Measurements from ENCODE around the gene DYNC1I2.
"Not testable (repeated sequence)": the region's sequence is repeated elsewhere in the genome, so short reads cannot be mapped to it uniquely, and the experiment has no call there.

DYNC1I2 gene

GRCh38 chr2:171718720-171719119, 31.5 kb downstream of the DYNC1I2 start:
- no peak for DNase-seq

GRCh38 chr2:171719660-171720059, 32.4 kb downstream of the DYNC1I2 start:
- DNase-seq = no peak

GRCh38 chr2:171723716-171724683, 36.7 kb downstream of the DYNC1I2 start:
- peak; percentile 82 for DNase-seq

- DNase-seq = no peak
Observed at GRCh38 chr2:171726847-171727450, 39.7 kb downstream of the DYNC1I2 start.

- DNase-seq = no peak
Observed at GRCh38 chr2:171728989-171729951, 42.0 kb downstream of the DYNC1I2 start.

GRCh38 chr2:171729952-171730317, 42.7 kb downstream of the DYNC1I2 start:
- no peak for DNase-seq

- no peak for DNase-seq
Observed at GRCh38 chr2:171735991-171736710, 48.9 kb downstream of the DYNC1I2 start.

- no peak for DNase-seq
Observed at GRCh38 chr2:171741189-171741588, 53.9 kb downstream of the DYNC1I2 start.

- DNase-seq = no peak
Observed at GRCh38 chr2:171742760-171743159, 55.5 kb downstream of the DYNC1I2 start.

GRCh38 chr2:171745141-171745540, 57.9 kb downstream of the DYNC1I2 start:
- DNase-seq = no peak

GRCh38 chr2:171745806-171746205, 58.5 kb downstream of the DYNC1I2 start:
- no peak for DNase-seq

GRCh38 chr2:171747371-171747770, 60.1 kb downstream of the DYNC1I2 start:
- DNase-seq = no peak

- no peak for DNase-seq
Observed at GRCh38 chr2:171754254-171754939, 67.1 kb downstream of the DYNC1I2 start.

- DNase-seq = not testable (repeated sequence)
Observed at GRCh38 chr2:171758762-171759161, 71.5 kb downstream of the DYNC1I2 start.

GRCh38 chr2:171761176-171761575, 73.9 kb downstream of the DYNC1I2 start:
- DNase-seq = not testable (repeated sequence)

GRCh38 chr2:171762879-171763573, 75.8 kb downstream of the DYNC1I2 start:
- no peak for DNase-seq

- no peak for DNase-seq
Observed at GRCh38 chr2:171763602-171764001, 76.3 kb downstream of the DYNC1I2 start.

- no peak for DNase-seq
Observed at GRCh38 chr2:171771463-171771862, 84.2 kb downstream of the DYNC1I2 start.

GRCh38 chr2:171772373-171772772, 85.1 kb downstream of the DYNC1I2 start:
- DNase-seq = no peak

GRCh38 chr2:171774581-171774980, 87.3 kb downstream of the DYNC1I2 start:
- not testable (repeated sequence) for DNase-seq

GRCh38 chr2:171778515-171778914, 91.2 kb downstream of the DYNC1I2 start:
- DNase-seq = no peak

Measured in NCI-H510A treated with DMSO at 0.1 percent for 48 hours (cell line).